Pulmonary artery endothelial cell (primary cell): ENCODE measurements around the gene CELA3A. TPM values are rescaled to one million over a fixed set of nuclear protein-coding genes. Genes with fewer than 3 reads are reported as not detected.
"Not testable (repeated sequence)": the region's sequence is repeated elsewhere in the genome, so short reads cannot be mapped to it uniquely, and the experiment has no call there.

Source experiments
- DNase-seq: peaks from one replicate; pipeline ENCODE4 v3.0.0-alpha.2; 2011; ENCODE audit warnings: low read depth, low spot score
- total RNA-seq: library from RNA; depleted of rRNA; stranded (reverse); fragments of >200 nt; gene quantifications from 2 replicates; pipeline ENCODE4 v1.2.3, GENCODE V29; 2014

The CELA3A gene
- total RNA-seq, 1 donor from 2014 or later: not detected

DNA sequence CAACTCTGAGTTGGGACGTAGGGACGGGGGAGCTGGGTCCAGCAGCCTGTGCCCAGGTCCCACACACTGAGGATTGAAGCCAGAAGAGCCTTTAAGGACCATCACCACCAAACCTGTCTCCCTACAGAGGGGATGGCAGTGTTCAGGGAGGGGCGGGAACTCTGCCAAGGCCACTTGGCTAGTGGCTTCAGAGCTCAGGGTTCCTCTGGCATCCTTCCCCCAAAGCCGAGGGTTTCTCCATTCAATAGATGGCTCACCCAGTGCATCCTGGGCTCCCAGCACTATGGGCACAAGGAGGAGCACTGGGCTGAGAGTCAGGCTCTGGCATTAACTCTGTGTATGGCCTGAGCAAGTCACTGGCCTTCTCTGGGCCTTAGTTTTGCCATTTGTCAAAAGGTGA, 20.2 kb upstream of the CELA3A start:
- DNase-seq: not testable (repeated sequence)

DNA sequence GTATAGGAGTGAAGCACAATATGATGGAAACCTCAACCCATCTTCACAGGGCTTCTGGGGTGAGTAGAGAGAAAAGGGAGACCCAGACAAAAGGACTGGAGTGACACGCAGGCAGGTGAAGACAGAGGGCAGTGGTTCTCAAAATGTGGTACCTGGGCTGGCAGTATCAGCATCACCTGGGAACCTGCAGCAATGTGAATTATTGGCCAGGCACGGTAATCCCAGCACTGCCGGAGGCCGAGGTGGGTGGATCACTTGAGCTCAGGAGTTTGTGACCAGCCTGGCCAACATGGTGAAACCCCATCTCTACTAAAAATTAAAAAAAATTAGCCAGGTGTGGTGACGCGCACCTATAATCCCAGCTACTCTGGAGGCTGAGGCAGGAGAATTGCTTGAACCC, 19.3 kb upstream of the CELA3A start:
- DNase-seq: not testable (repeated sequence)

GRCh38 chr1:21983539-21983938, 17.9 kb upstream of the CELA3A start:
- not testable (repeated sequence) for DNase-seq

DNA sequence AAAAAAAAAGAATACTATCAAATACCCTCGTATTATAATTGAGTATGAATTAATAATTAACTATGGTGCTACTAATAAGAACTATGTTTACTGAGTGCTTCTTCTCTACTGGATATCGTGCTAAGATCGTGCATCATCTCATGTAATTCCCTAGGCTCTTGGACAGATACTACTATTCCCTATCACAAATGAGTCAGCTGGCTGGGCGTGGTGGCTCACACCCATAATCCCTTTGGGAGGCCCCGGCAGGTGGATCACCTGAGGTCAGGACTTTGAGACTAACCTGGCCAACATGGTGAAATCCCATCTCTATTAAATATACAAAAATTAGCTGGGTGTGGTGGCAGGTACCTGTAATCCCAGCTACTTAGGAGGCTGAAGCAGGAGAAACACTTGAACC, 15.6 kb upstream of the CELA3A start:
- DNase-seq: not testable (repeated sequence)

- not testable (repeated sequence) for DNase-seq
These were observed 15.1 kb upstream of the CELA3A start for GRCh38 chr1:21986386-21986785.

DNA sequence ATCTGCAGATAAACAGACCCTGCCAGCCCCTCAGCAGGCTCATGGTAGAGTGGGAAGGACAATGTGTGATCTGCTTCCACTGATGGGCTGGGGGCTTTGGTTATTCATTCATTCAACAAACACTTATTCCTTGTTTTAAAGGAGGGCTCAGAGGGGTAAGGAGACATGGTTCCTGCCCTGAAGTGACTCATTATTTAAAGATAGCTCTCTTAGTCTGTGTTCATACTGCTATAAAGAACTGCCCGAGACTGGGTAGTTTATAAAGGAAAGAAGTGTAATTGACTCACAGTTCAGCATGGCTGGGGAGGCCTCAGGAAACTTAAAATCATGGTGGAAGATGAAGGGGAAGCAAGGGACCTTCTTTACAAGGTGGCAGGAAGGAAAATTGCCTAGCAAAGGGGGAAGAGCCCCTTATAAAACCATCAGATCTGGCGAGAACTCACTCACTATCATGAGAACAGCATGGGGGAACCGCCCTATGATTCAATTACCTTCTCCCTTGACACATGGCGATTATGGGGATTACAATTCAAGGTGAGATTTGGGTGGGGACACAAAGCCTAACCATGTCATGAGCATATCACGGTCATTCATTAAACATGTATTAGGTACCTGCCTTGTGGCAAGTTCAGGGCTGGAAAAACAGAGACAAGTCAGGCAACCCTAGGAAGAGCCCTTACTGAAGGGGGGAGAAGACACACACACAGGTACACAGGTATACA, 11.6 kb upstream of the CELA3A start:
- DNase-seq: not testable (repeated sequence)

- DNase-seq: not testable (repeated sequence)
These were observed 9.3 kb upstream of the CELA3A start for GRCh38 chr1:21992186-21992585.

GRCh38 chr1:21994716-21995115, 6.7 kb upstream of the CELA3A start:
- DNase-seq: not testable (repeated sequence)

GRCh38 chr1:21996663-21996970, 4.8 kb upstream of the CELA3A start:
- not testable (repeated sequence) for DNase-seq

DNA sequence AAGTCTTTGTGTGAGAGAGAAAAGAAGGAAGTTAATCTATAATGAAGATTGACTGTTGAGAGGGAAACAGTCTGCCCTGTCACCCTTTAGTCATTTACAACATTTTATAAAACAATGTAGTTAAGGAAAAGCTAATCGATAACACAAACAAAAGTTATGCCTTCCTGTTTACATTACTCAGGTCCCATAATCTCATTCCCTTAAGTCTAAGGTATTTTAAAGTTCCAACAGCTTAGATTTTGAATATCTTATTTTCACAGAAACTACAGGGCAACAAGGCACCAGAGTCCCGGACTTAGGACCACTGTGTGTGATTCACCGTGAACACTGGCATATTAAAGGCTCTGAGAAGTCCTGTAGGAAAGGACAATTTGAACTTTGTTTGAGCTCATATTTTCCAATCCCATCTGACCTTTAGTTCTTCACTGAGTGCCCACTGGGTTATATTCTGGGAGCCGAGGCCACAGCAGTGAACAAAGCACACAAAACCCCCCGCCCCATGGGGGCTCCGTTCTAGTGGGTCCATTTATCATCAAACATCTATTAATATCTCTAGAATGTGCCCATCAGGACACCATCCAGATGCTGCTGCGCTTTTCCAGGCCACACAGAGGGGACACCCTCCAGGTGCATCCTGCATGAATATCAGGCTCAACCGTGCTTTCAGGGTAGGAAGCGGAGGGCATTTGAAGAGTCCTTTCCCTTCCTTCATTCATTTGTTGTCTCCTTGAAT, 3.4 kb upstream of the CELA3A start:
- peak; percentile 29 for DNase-seq

DNA sequence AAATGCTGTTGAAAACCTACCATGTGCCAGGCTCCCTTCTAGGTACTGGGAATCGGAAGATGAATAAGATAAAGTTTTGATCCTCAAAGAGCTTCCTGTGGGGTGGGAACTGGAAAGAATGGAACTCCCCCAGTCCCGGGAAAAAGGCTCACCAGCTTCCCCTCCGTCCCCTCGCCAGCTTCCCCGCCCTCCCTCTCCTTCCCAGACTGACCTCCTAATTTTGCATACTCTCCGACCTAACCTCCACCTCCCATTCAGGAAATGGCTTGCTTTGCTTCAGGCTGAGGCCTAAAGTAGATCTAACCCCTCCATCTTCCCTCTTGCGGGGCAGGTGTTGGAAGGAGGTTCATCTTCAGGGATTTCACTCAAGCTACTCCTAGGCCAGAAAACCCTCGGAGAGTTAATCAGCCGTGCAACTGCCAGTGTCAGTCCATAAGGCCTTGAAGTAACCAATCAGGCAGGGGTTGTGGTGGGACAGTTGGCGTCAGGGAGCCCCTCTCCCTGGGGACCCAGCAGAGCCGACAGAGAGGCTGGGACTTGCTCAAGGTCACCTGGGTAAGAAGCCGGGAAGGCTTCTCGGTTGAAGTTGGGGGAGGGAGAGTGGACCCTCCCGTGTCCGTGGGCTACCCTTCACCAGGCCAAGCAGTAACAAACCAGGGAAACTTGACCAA, 2.7 kb upstream of the CELA3A start:
- DNase-seq: not testable (repeated sequence)

- DNase-seq: peak; percentile 36
These were observed 1.8 kb upstream of the CELA3A start for GRCh38 chr1:21999645-22000044.

GRCh38 chr1:22002461-22002860, 1.0 kb downstream of the CELA3A start:
- not testable (repeated sequence) for DNase-seq

GRCh38 chr1:22002875-22003274, 1.4 kb downstream of the CELA3A start:
- not testable (repeated sequence) for DNase-seq

GRCh38 chr1:22003959-22004358, 2.5 kb downstream of the CELA3A start:
- DNase-seq: not testable (repeated sequence)

- DNase-seq: not testable (repeated sequence)
These were observed 4.0 kb downstream of the CELA3A start for GRCh38 chr1:22005261-22006149.

GRCh38 chr1:22006736-22007135, 5.3 kb downstream of the CELA3A start:
- not testable (repeated sequence) for DNase-seq

DNA sequence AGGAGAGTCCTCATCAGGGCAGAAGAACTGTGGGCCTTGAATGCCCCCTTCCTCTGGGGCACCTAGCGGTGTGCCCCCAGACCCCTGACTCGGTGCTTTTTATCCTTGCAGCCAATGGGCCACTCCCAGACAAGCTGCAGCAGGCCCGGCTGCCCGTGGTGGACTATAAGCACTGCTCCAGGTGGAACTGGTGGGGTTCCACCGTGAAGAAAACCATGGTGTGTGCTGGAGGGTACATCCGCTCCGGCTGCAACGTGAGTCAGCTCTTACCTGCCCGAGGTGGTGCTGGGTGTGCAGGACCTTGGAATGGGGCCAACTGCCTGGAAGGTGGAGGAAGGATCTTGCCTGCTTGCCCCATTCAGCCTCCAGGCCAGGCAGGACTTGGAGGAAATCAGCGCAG, 5.8 kb downstream of the CELA3A start:
- not testable (repeated sequence) for DNase-seq

DNA sequence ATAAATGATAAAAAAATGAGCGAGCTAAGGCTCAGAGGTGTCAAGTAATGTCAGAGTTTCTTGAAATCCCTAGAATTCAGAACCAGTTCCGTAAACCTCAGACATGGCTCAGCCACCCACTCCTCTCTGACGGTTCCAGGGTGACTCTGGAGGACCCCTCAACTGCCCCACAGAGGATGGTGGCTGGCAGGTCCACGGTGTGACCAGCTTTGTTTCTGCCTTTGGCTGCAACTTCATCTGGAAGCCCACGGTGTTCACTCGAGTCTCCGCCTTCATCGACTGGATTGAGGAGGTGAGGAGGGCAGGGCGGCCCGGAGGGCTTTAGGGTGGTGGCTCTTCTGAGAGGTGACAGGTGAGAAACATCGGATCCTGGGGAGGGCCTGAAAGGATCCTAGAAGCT, 8.1 kb downstream of the CELA3A start:
- not testable (repeated sequence) for DNase-seq

- DNase-seq: not testable (repeated sequence)
These were observed 11.3 kb downstream of the CELA3A start for GRCh38 chr1:22012752-22013151.

DNA sequence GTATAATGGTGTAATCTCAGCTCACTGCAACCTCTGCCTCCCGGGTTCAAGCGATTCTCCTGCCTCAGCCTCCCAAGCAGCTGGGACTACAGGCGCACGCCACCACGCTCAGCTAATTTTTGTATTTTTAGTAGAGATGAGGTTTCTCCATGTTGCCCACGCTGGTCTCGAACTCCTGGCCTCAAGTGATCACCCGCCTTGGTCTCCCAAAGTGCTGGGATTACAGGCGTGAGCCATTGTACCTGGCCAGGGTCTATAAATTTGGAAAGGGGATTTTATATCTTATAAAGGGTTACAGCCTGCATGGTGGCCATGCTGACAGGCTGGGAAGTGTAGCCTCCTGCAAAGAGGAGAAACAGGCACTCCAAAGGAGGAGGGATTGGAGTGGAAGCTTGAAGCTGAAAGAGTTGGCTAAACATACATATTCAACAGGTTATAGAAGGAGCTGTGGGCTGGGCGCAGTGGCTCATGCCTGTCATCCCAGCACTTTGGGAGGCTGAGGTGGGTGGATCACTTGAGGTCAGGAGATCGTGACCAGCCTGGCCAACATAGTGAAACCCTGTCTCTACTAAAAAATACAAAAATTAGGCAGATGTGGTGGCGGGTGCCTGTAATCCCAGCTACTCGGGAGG, 13.2 kb downstream of the CELA3A start:
- not testable (repeated sequence) for DNase-seq
